Endometrial microvascular endothelial cells (primary cell): ENCODE data around the gene TMEM150B. TPM values are rescaled to one million over a fixed set of nuclear protein-coding genes. Genes with fewer than 3 reads are reported as not detected.

ENCODE experiments used
- in situ Hi-C: cut with HindIII; loops from 2 replicates; pipeline ENCODE4 v1.10.0; 2017; ENCODE audit warnings: low sequenced_read_pairs, low pct_unique_long_range_greater_than_20kb; ENCODE audit errors: inconsistent ontology term
- total RNA-seq: library from RNA; depleted of rRNA; stranded (reverse); fragments of >200 nt; gene quantifications from one replicate; pipeline ENCODE4 v1.2.3, GENCODE V29; 2015; ENCODE audit errors: inconsistent ontology term

Gene TMEM150B
- total RNA-seq, 1 donor from 2014 or later, result not detected

DNA sequence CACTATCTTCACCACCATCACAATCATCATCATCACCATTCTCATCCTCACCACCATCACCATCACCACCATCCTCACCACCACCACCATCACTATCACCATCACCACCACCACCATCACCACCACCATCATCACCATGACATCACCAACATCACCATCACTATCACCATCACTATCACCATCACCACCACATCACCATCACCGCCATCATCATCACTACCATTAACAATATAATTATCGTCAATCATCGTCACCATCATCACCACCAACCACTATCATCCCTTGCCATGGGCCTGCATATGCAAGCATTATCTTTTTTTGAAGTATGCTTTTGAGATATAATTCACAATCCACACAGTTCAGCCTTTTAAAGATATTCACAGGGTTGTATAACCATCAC, 58.7 kb downstream of the TMEM150B start:
- in situ Hi-C loops, result no loop called here

DNA sequence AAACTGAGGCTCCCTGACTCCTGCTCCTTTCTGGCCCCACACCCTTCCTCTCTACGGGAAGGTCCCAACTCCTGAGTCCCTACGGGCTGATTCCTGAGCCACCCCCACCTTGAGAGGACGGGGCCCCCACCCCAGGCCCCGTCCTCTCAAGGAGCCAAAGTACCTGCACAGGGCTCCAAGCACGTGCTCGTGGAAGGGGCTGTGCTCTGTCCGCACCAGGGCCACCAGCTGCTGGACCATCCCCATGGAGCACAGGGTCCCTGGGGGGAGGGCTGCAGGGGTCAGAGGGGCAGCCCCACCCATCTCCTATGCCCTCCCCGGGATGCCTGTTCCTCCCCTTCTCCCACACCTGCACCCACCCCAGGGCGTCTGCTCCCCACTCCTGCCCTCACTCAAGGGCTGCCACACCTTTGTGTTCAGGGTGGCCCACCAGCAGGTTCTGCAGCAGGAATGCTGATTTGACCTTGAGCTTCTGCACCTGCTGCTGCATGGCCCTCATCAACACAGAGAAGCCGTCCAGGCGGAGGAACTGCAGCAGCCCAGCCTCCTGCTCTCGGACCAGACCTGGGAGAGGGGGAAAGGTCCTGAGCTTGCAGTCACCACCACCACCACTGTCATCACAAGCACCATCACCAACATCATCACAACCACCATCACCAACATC, 59.3 kb downstream of the TMEM150B start:
- in situ Hi-C loops, result no loop called here

- in situ Hi-C loops, result no loop called here
These were observed 60.0 kb downstream of the TMEM150B start for GRCh38 chr19:55265173-55265572.

DNA sequence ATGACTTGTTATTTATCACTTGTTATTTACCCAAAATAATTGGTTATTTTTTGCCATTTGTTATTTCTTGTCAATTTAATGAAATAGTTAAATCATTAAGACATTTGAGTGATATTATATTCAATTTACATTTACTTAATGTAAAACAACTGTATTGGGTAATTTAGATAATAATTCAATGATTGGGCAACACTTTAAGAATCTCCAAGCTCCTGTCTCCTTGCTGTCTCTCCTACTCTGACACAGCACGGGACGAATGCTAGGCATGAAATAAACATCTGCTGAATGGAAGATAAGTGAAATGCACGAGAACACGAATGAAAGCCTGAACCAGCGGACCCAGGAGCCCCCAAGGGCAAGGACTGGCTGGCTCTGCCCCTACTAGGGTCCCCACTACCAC, 60.6 kb downstream of the TMEM150B start:
- in situ Hi-C loops, result no loop called here

Other genes starting within 250 kb of the TMEM150B start
- gene EPS8L1, start 249.5 kb downstream of the TMEM150B start, total RNA-seq, result 4.7 TPM
- 81.4 TPM for gene PPP1R12C, start 207.7 kb downstream of the TMEM150B start, total RNA-seq
- not detected for gene TNNT1, start 176.1 kb downstream of the TMEM150B start, total RNA-seq
- not detected for gene TNNI3, start 167.6 kb downstream of the TMEM150B start, total RNA-seq
- gene DNAAF3, start 158.7 kb downstream of the TMEM150B start, total RNA-seq, result not detected
- not detected for gene SYT5, start 145.1 kb downstream of the TMEM150B start, total RNA-seq
- 1.9 TPM for gene PTPRH, start 115.8 kb downstream of the TMEM150B start, total RNA-seq
- gene TMEM86B, start 96.6 kb downstream of the TMEM150B start, total RNA-seq, result 1.1 TPM
- gene PPP6R1, start 66.3 kb downstream of the TMEM150B start, total RNA-seq, result 63.8 TPM
- gene HSPBP1, start 45.2 kb downstream of the TMEM150B start, total RNA-seq, result 26.7 TPM
- gene BRSK1, start 41.3 kb downstream of the TMEM150B start, total RNA-seq, result 1.1 TPM
- 4.3 TPM for gene KMT5C, start 14.5 kb upstream of the TMEM150B start, total RNA-seq
- not detected for gene COX6B2, start 29.4 kb upstream of the TMEM150B start, total RNA-seq
- not detected for gene GARIN5B, start 37.9 kb upstream of the TMEM150B start, total RNA-seq
- gene IL11, start 45.1 kb upstream of the TMEM150B start, total RNA-seq, result not detected
- not detected for gene TMEM190, start 51.5 kb upstream of the TMEM150B start, total RNA-seq
- gene TMEM238, start 59.0 kb upstream of the TMEM150B start, total RNA-seq, result not detected
- 298 TPM for gene RPL28, start 60.6 kb upstream of the TMEM150B start, total RNA-seq
- gene UBE2S, start 82.4 kb upstream of the TMEM150B start, total RNA-seq, result 101 TPM
- gene SHISA7, start 118.0 kb upstream of the TMEM150B start, total RNA-seq, result not detected
- 58.8 TPM for gene ISOC2, start 136.3 kb upstream of the TMEM150B start, total RNA-seq
- not detected for gene C19orf85, start 139.4 kb upstream of the TMEM150B start, total RNA-seq
- gene ZNF628, start 151.3 kb upstream of the TMEM150B start, total RNA-seq, result 4.6 TPM
- gene NAT14, start 159.8 kb upstream of the TMEM150B start, total RNA-seq, result 8.5 TPM
- 1.1 TPM for gene SSC5D, start 163.1 kb upstream of the TMEM150B start, total RNA-seq
- gene SBK2, start 211.8 kb upstream of the TMEM150B start, total RNA-seq, result not detected
- gene SBK3, start 220.2 kb upstream of the TMEM150B start, total RNA-seq, result not detected